SU-DHL-6 (cell line): ENCODE data around the gene G0S2.

Source experiments
- H2AFZ ChIP-seq: fragments of 200-600 bp; sonication (generic); 2 replicates; pipeline ENCODE4 v1.6.1; 2014; ENCODE audit warnings: low read depth, mild to moderate bottlenecking, moderate library complexity, mixed read lengths, antibody characterized with exemption, low read length; ENCODE audit not compliant: severe bottlenecking
- H3F3A ChIP-seq: fragments of 200-600 bp; shearing (Covaris generic); 2 replicates; pipeline ENCODE4 v1.6.0; 2016; ENCODE audit warnings: antibody characterized with exemption, mild to moderate bottlenecking; ENCODE audit not compliant: insufficient read depth
- H3K27ac ChIP-seq: fragments of 200-600 bp; sonication (generic); 2 replicates; pipeline ENCODE4 v1.5.1; 2016; ENCODE audit warnings: low read depth, mild to moderate bottlenecking, low read length, moderate library complexity, mixed read lengths
- H3K27me3 ChIP-seq: fragments of 200-600 bp; sonication (generic), shearing (Covaris generic); 2 replicates; pipeline ENCODE4 v1.6.0; 2014; ENCODE audit warnings: mild to moderate bottlenecking, low read length
- H3K36me3 ChIP-seq: fragments of 200-600 bp; sonication (generic); 2 replicates; pipeline ENCODE4 v1.6.1; 2014; ENCODE audit warnings: mild to moderate bottlenecking, low read length, mixed read lengths
- H3K4me2 ChIP-seq: fragments of 300-600, 200-600 bp; shearing (Covaris generic), sonication (generic); 2 replicates; pipeline ENCODE4 v1.6.0; 2014; ENCODE audit warnings: low read length, low read depth, mild to moderate bottlenecking; ENCODE audit not compliant: poor library complexity, severe bottlenecking
- H3K4me3 ChIP-seq: fragments of 200-600 bp; sonication (generic); 2 replicates; pipeline ENCODE4 v1.5.1; 2014; ENCODE audit warnings: antibody characterized with exemption, low read length, mild to moderate bottlenecking, mixed read lengths; ENCODE audit not compliant: insufficient read depth, poor library complexity, severe bottlenecking
- H3K79me2 ChIP-seq: fragments of 200-600 bp; sonication (generic); 2 replicates; pipeline ENCODE4 v1.6.1; 2014; ENCODE audit warnings: mild to moderate bottlenecking, low read length, moderate library complexity; ENCODE audit not compliant: insufficient read depth
- H3K9ac ChIP-seq: fragments of 200-600 bp; sonication (generic); 2 replicates; pipeline ENCODE4 v1.7.0; 2014; ENCODE audit warnings: mild to moderate bottlenecking, low read length
- H3K9me2 ChIP-seq: fragments of 200-600 bp; sonication (generic); replicated peaks from 2 replicates; pipeline ENCODE4 v1.6.1; 2014; ENCODE audit warnings: low read length; ENCODE audit not compliant: insufficient read depth
- H3K9me3 ChIP-seq: fragments of 200-600 bp; sonication (generic); 2 replicates; pipeline ENCODE4 v1.6.1; 2014; ENCODE audit warnings: low read length, mixed read lengths; ENCODE audit not compliant: insufficient read depth
- H4K20me1 ChIP-seq: fragments of 200-600 bp; sonication (generic); 2 replicates; pipeline ENCODE4 v1.6.1; 2014; ENCODE audit warnings: low read depth, mild to moderate bottlenecking, antibody characterized with exemption, low read length, moderate library complexity, mixed read lengths
- CTCF ChIP-seq: fragments of 200-600 bp; sonication (generic); IDR thresholded peaks from one replicate; pipeline ENCODE4 v1.5.1; 2017; ENCODE audit warnings: antibody characterized with exemption, mild to moderate bottlenecking, low read length, moderate library complexity; ENCODE audit not compliant: insufficient read depth, poor library complexity, severe bottlenecking
- EZH2phosphoT487 ChIP-seq: fragments of 200-600 bp; sonication (generic), shearing (Covaris generic); conservative IDR thresholded peaks from 2 replicates; pipeline ENCODE4 v1.6.1; 2018; ENCODE audit warnings: mild to moderate bottlenecking, antibody characterized with exemption, low read length, moderate library complexity, mixed read lengths

Gene G0S2

GRCh38 chr1:209629621-209630382 lies 45.4 kb upstream of the G0S2 start:
- H3K9ac ChIP-seq, result no peak overlapping the region
- no peaks in the 10 kb centered on the region for H4K20me1 ChIP-seq
- no peaks in the 10 kb centered on the region for H3K79me2 ChIP-seq
- no peak overlapping the region for H3K4me2 ChIP-seq
- H3K9me2 ChIP-seq, result no peaks in the 10 kb centered on the region
- no peak for TF ChIP-seq EZH2phosphoT487
- H3K27ac ChIP-seq, result no peak overlapping the region
- H3K36me3 ChIP-seq, result no peaks in the 10 kb centered on the region
- no peak overlapping the region for H2AFZ ChIP-seq
- H3K27me3 ChIP-seq, result no peaks in the 10 kb centered on the region
- no peaks in the 10 kb centered on the region for H3F3A ChIP-seq
- H3K9me3 ChIP-seq, result no peaks in the 10 kb centered on the region
- H3K4me3 ChIP-seq, result no peak overlapping the region

GRCh38 chr1:209630383-209631225 lies 44.6 kb upstream of the G0S2 start:
- Histone ChIP-seq H3K9me2 (no peaks in the 10 kb centered on the region), H3K79me2 (no peaks in the 10 kb centered on the region), H3K4me3 (no peak overlapping the region), H4K20me1 (no peaks in the 10 kb centered on the region), H2AFZ (no peak overlapping the region), H3K27me3 (no peaks in the 10 kb centered on the region), H3K9me3 (no peaks in the 10 kb centered on the region), H3K9ac (no peak overlapping the region), H3K4me2 (no peak overlapping the region), H3F3A (no peaks in the 10 kb centered on the region), H3K27ac (no peak overlapping the region), H3K36me3 (no peaks in the 10 kb centered on the region)
- no peak for TF ChIP-seq CTCF
- no peak for TF ChIP-seq EZH2phosphoT487

- Histone ChIP-seq H3K4me2 (no peak overlapping the region), H3K36me3 (no peaks in the 10 kb centered on the region)
These were observed 41.7 kb upstream of the G0S2 start for GRCh38 chr1:209633335-209633997.

More at GRCh38 chr1:209633335-209633997, 41.7 kb upstream of the G0S2 start:
- Histone ChIP-seq H3F3A (no peaks in the 10 kb centered on the region), H3K79me2 (no peaks in the 10 kb centered on the region), H3K27ac (no peak overlapping the region), H3K9me2 (no peaks in the 10 kb centered on the region), H3K27me3 (no peaks in the 10 kb centered on the region), H2AFZ (no peak overlapping the region), H3K9ac (no peak overlapping the region), H3K4me3 (no peak overlapping the region), H4K20me1 (no peaks in the 10 kb centered on the region), H3K9me3 (no peaks in the 10 kb centered on the region)
- no peak for TF ChIP-seq CTCF
- no peak for TF ChIP-seq EZH2phosphoT487
